GF-D8 (cell line): Measurements from ENCODE around the gene ARHGAP15.

ENCODE experiments used
- DNase-seq: peaks from one replicate; lab custom pipeline; 2025; lab: John Stamatoyannopoulos, UW

ARHGAP15 gene

GRCh38 chr2:143720095-143720664 lies 591.0 kb downstream of the ARHGAP15 start:
- no peak for DNase-seq

DNA sequence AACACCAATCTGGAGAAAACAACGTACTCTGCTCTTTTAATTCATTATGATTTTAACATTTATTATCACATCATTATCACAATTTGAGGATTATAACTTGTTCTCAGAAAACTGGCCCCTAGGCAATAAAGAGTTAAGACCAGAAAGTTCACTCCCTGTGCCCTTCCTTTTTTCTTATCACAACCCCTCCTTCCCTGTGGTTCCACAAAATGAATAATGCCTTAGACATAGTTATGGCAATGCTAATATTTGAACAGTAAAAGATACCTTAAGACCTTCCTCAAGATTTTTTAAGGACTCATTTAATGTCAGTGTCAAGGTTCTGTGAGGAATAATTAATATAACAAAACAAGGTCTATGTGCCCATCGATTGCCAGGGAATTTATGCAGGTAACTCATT lies 596.2 kb downstream of the ARHGAP15 start:
- no peak for DNase-seq

GRCh38 chr2:143726151-143726845 lies 597.1 kb downstream of the ARHGAP15 start:
- DNase-seq = no peak

DNA sequence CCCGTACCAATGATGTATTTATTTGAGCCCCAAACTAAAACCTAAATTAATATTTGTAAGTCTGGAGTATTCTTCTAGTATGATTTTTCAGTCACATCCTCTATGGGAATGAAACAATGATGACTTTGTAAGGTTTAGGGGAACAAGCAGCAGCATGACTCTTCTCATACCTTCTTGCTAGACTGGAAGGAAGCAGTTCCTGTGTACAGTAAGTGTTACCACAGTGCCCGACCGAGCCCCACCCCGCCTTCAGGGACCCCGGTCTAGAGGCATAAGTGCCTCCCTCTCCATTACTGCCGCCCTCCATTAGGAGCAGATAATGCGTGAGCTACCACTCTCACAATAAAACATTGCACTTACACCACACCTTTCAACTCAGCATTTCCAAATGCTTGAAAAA lies 599.3 kb downstream of the ARHGAP15 start:
- no peak for DNase-seq

DNA sequence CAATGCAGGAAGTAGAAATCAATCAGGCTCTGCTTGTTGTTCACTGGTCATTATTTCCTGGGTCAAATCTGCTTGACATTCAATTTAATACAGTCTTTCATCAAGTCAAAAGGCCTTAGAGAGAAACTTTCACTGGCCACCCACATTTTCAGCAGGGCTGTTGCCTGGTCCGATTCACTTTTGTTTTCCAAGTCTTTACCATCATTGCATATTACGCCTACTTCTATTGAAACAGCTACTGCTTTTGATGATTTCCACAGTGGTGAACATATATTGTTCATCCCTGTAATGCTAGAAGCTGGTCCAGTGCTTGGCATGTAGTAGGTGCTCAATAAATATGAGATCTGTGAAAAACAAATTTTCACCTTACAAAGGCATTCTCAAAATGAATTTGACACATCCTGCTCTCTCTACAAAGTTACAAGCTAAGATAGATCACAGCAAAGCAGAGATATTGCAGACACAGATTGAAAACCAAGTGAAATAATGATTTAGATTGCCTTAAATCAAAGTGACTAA lies 600.1 kb downstream of the ARHGAP15 start:
- DNase-seq = no peak

DNA sequence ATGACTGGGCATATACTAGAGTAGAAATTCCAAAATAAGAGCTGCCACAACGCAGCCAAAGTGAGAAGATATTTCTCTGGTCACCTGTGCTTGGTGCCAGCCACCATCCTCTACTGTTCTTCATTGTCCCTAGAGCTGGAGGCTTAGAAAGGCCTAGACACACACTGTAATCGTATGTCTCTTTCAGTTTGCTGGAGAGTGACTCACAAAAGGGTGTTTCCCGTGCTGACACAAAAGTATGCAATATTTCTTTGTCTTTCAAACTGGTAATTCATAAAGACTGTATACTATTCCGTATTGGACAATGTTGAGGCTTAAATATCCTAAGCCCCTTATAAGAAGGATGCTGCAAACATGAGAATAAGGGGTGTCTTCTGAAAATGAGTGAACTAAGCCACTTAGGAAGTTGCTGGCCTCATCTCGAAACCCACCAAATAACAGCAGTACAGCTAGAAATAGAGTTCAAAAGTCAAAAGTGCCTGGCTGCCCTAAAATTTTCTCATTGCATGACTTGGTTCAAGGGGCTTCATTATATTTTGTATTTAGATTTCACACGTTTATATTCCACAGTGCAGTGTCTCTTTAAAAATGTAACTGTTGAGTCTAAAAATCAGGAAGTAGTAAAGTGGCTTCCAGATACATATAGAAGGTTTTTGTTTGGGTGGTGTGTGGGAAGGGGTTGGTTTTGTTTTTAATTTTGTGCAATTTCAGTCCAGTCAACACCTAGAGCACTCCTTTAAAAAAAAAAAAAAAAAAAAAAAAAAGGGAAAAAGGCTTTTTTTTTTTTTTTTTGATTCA lies 601.1 kb downstream of the ARHGAP15 start:
- DNase-seq = no peak

- DNase-seq = no peak
These were observed 601.7 kb downstream of the ARHGAP15 start for GRCh38 chr2:143730953-143731260.

- no peak for DNase-seq
These were observed 602.9 kb downstream of the ARHGAP15 start for GRCh38 chr2:143732076-143732475.

DNA sequence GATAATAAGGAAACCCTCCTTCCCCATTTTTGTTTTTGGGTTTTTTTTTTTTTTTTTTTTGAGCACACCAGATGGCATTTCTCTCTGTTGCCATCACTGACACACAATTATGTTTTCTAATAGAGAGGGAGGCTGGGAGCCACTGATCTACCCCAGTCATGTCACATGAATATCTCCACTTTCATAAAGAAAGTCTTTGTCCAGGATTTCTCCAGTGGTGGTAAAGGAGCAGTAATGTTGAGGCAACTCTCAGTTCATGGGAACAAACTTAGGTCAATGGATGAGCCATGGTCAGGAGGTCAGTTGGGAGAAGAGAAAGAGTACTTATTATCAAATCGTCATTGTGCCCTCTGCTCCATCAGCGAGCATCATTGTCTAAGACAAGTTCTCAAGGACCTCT lies 603.7 kb downstream of the ARHGAP15 start:
- no peak for DNase-seq

DNA sequence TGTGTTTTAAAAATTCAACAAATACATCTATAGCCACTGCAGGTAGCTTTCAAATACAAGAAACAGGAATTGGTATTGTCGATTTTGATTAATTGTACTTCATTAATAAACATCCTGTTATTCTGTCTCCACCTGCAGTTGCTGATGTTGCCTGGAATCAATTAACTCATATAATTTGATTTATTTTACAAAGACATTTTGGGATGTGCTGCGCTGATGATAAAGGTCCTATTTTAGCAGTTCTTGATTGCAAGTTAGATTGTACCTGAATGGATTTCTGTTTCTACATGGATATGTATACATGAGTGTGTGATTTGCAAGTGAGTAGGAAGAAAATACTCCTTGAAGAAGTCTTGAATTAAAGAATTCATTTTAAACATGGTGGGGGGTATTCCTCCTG lies 605.3 kb downstream of the ARHGAP15 start:
- DNase-seq = no peak

GRCh38 chr2:143736904-143737303 lies 607.7 kb downstream of the ARHGAP15 start:
- no peak for DNase-seq

DNA sequence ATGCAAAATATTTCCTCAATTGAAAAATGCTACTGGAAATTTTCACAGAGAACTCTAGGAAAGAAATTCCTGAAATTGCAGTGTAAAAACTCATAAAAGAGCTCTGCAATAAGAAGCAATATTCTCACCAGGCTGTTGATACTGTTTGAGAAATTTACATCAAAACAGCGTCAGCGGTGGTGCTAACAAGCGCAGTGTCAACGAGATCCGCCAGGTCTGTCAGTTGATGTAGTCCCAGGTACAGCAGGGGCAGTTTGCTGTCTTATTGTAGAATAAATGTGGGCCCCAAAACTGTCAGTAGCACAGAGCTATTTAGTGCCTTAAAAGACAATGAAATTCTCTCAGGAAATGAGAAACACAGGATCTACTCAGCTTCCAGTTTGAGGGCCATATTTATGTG lies 611.2 kb downstream of the ARHGAP15 start:
- no peak for DNase-seq

- DNase-seq = no peak
These were observed 612.0 kb downstream of the ARHGAP15 start for GRCh38 chr2:143741205-143741604.

- no peak for DNase-seq
These were observed 613.4 kb downstream of the ARHGAP15 start for GRCh38 chr2:143742581-143742980.

DNA sequence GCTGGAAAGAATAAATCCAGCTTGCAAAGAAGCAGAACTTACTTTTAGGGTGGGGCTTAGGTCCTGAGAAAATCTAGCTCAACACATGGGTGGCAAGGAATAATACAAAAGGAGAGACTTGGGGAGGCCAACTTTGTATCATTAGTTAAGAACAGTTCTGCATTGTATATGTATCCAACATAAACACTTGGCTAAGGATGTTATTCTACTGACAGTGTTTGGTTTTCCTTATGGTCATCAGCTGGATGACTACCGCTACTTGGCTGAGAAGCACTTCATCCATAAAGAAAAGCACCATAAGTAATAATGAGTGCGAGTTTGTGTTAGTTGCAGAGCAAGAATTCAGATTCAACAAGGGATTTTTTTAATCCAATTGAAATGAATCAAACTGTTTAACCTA lies 614.9 kb downstream of the ARHGAP15 start:
- DNase-seq = no peak

- DNase-seq = no peak
These were observed 615.8 kb downstream of the ARHGAP15 start for GRCh38 chr2:143745060-143745459.

- no peak for DNase-seq
These were observed 625.5 kb downstream of the ARHGAP15 start for GRCh38 chr2:143754742-143755141.

DNA sequence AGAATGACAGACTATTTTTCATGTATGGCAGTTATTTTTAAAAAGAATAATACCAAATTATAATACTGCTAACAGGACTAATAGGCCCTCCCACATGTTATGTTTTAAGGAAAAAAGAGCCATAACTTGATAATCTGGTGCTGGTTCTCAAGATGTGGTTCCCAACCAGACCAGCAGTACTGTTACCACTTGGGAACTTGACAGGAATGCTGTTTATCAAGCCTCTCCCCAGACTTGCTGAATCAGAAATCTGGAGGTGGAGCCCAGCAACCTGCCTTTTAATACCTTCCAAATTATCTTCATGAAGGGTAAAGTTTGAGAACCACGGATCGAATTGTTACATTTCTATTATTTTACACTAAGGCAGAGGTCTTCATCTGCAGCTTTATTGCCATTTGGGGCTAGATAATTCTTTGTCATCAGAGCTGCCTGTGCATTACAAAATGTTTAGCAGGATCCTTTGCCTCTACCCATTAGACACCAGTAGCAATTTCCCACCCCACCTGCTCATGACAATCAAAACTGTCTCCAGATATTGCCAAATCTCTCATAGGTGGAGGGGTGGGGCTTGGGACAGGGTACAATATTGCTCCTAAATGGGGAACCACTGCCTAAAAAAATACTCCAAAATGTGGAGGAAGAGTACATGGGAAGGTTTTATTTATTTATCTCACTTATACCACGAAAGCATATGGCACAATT lies 629.6 kb downstream of the ARHGAP15 start:
- DNase-seq = no peak

GRCh38 chr2:143759455-143759854 lies 630.2 kb downstream of the ARHGAP15 start:
- DNase-seq = no peak

DNA sequence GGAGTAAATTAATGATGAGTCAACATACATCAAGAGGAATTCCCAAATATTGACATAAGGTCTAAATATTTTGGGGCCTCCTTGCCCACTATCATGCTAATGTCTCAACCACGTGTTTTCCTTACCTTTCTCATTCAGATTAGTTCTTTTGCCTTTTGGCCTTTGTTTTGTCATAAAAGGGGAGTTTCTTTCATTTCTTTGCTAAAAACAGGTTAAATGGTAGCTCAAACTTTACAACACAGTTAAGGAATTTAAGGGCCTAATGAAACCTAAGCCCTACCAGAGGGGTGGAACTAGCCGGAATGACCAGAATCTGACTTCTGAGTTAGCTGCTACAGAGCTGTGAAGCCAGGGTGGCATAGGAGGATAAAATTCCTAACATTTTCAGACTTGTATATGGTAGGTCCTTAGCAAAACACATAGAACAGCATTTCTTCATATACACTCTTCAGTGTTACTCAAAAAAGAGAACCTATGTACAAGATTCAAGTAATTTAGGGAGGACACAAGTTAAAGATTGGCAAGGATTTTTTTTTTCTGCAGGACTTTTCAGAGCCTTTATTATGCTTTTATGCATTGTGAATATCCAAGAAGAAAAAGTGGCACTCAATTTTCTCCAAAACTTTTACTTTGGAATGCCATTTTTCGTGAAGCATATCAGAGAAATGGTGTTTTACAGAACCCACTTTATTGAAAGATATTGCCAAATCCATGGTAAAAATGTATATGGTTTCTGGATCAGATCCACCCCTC lies 633.1 kb downstream of the ARHGAP15 start:
- DNase-seq = no peak

DNA sequence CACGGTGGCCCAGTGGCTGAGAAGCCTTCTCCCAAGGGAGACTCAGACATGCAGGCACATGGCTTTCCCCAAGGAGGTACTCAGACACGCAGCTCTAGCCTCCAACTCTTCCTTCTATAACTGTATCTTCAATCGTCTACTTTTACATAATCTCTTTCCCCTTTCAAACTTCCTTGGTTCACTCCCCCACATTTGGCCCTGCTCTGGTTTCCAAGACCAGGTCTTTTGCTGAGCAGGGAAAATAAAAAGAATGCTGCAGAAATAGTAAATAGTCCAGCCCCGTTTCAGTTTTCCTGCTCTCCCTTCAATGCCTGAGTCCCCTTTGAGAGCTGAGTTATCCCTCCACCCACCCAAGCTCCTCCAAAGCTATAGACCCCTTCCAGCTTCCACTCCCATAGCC lies 635.0 kb downstream of the ARHGAP15 start:
- DNase-seq = no peak

- no peak for DNase-seq
These were observed 635.5 kb downstream of the ARHGAP15 start for GRCh38 chr2:143764706-143765105.
